ENCODE results near the gene ADGRB3.
"Not testable (repeated sequence)": the region's sequence is repeated elsewhere in the genome, so short reads cannot be mapped to it uniquely, and the experiment has no call there.

Gene ADGRB3

GRCh38 chr6:69044534-69044933 lies 409.5 kb downstream of the ADGRB3 start:
- no peak for DNase-seq (ENCODE audit: low spot score)

GRCh38 chr6:69059413-69059812 lies 424.3 kb downstream of the ADGRB3 start:
- no peak for DNase-seq (ENCODE audit: low spot score)

GRCh38 chr6:69061066-69061465 lies 426.0 kb downstream of the ADGRB3 start:
- DNase-seq (ENCODE audit: low spot score) = no peak

GRCh38 chr6:69063401-69063800 lies 428.3 kb downstream of the ADGRB3 start:
- DNase-seq (ENCODE audit: low spot score) = no peak

- DNase-seq (ENCODE audit: low spot score) = no peak
These were observed 429.1 kb downstream of the ADGRB3 start for GRCh38 chr6:69064226-69064625.

- no peak for DNase-seq (ENCODE audit: low spot score)
These were observed 434.8 kb downstream of the ADGRB3 start for GRCh38 chr6:69069881-69070280.

GRCh38 chr6:69072796-69073195 lies 437.7 kb downstream of the ADGRB3 start:
- no peak for DNase-seq (ENCODE audit: low spot score)

GRCh38 chr6:69084746-69085335 lies 449.8 kb downstream of the ADGRB3 start:
- no peak for DNase-seq (ENCODE audit: low spot score)

GRCh38 chr6:69086689-69087088 lies 451.6 kb downstream of the ADGRB3 start:
- DNase-seq (ENCODE audit: low spot score) = no peak

- DNase-seq (ENCODE audit: low spot score) = no peak
These were observed 454.5 kb downstream of the ADGRB3 start for GRCh38 chr6:69089539-69089938.

- no peak for DNase-seq (ENCODE audit: low spot score)
These were observed 455.1 kb downstream of the ADGRB3 start for GRCh38 chr6:69090132-69090531.

- DNase-seq (ENCODE audit: low spot score) = no peak
These were observed 461.6 kb downstream of the ADGRB3 start for GRCh38 chr6:69096681-69097080.

- DNase-seq (ENCODE audit: low spot score) = no peak
These were observed 462.9 kb downstream of the ADGRB3 start for GRCh38 chr6:69097948-69098347.

GRCh38 chr6:69098910-69099309 lies 463.8 kb downstream of the ADGRB3 start:
- no peak for DNase-seq (ENCODE audit: low spot score)

- no peak for DNase-seq (ENCODE audit: low spot score)
These were observed 465.7 kb downstream of the ADGRB3 start for GRCh38 chr6:69100772-69101171.

GRCh38 chr6:69102416-69102815 lies 467.3 kb downstream of the ADGRB3 start:
- no peak for DNase-seq (ENCODE audit: low spot score)

- no peak for DNase-seq (ENCODE audit: low spot score)
These were observed 470.2 kb downstream of the ADGRB3 start for GRCh38 chr6:69105288-69105687.

GRCh38 chr6:69106511-69106910 lies 471.4 kb downstream of the ADGRB3 start:
- no peak for DNase-seq (ENCODE audit: low spot score)

- no peak for DNase-seq (ENCODE audit: low spot score)
These were observed 476.2 kb downstream of the ADGRB3 start for GRCh38 chr6:69111301-69111700.

- no peak for DNase-seq (ENCODE audit: low spot score)
These were observed 481.6 kb downstream of the ADGRB3 start for GRCh38 chr6:69116658-69117057.

GRCh38 chr6:69121461-69122406 lies 486.7 kb downstream of the ADGRB3 start:
- DNase-seq (ENCODE audit: low spot score) = not testable (repeated sequence)

GRCh38 chr6:69122407-69122773 lies 487.3 kb downstream of the ADGRB3 start:
- DNase-seq (ENCODE audit: low spot score) = no peak

- no peak for DNase-seq (ENCODE audit: low spot score)
These were observed 493.3 kb downstream of the ADGRB3 start for GRCh38 chr6:69128411-69128810.

GRCh38 chr6:69129046-69129445 lies 494.0 kb downstream of the ADGRB3 start:
- DNase-seq (ENCODE audit: low spot score) = no peak

All from SW480 (cell line).